CD4-positive, alpha-beta T cell treated with Interferon gamma for 1 hour (primary cell): ENCODE measurements around the gene POU4F1.
"Not testable (repeated sequence)": the region's sequence is repeated elsewhere in the genome, so short reads cannot be mapped to it uniquely, and the experiment has no call there.

Experiments used
- DNase-seq: peaks from one replicate; pipeline ENCODE4 v3.0.0-alpha.2; 2020

The POU4F1 gene, protein sequence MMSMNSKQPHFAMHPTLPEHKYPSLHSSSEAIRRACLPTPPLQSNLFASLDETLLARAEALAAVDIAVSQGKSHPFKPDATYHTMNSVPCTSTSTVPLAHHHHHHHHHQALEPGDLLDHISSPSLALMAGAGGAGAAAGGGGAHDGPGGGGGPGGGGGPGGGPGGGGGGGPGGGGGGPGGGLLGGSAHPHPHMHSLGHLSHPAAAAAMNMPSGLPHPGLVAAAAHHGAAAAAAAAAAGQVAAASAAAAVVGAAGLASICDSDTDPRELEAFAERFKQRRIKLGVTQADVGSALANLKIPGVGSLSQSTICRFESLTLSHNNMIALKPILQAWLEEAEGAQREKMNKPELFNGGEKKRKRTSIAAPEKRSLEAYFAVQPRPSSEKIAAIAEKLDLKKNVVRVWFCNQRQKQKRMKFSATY

DNA sequence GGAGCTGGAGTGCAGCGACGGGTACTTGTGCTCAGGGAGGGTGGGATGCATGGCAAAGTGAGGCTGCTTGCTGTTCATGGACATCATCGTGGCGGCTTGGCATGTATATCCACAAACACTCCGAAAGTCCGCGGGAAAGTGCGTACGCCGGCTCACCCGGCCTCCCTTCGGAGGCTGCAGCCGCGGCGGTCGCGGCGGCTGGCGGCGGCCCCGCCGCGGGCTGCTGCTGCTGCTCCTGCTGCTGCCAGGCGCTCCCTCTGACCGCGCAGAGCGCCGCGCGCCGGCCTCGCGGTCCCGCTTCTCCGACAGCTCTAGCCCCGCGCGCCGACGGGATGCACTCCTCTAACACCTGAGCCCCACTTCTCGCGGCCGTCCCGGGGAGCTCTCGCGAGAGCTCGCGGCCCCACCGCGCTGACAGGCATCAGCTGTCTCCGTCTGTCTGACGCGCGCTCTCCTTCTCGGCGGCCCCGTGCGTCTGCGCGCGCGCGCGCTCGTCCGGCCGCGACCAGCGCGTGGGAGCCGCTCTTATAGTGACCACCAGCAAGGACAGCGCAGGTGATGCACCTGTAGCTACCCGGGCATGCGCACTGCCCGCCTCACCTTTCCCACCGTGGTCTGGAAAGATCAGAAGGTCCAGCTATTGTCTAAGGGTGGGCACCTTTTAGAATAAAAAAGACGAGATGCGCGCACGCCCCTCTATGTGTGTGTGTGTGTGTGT, at the start of gene POU4F1:
Gene POU4F1, minus strand, starts transcription at position 313 of the 718 bp plus-strand sequence. Its CDS starts 226 bp downstream, at position 87.
- peak; percentile 56 for DNase-seq

DNA sequence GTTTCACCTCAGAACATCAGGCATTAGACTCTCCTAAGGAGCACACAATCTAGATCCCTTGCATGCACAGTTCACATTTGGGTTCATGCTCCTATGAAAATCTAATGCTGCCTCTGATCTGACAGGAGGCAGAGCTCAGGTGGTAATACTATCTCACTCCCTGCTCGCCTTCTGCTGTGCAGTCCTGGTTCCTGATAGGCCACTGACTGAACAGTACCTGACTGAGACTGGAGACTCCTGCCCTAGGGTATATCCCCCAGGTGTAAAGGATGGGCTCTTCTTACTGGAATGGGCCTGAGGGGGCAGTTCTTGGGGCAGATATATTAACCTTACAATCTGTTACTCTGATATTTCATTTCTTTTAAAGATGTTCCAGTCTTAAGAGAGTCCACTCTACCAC, 49.3 kb upstream of the POU4F1 start:
- no peak for DNase-seq

DNA sequence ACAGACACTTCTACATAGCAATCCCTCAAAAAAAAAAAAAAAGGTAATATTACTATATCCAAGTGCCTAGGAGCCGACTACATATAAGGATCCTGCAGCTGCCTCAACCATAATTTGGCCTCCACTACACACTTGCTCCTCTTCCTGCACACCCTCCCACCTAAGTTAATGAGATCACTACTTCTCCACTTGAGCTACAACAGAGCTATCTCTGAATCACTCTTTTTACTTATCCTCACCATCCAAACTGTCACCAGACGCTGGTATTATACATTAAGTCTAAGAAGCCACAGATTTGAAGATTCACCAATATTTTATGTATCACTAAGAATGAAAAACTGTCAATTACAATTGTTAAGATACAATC, 47.3 kb upstream of the POU4F1 start:
- no peak for DNase-seq

DNA sequence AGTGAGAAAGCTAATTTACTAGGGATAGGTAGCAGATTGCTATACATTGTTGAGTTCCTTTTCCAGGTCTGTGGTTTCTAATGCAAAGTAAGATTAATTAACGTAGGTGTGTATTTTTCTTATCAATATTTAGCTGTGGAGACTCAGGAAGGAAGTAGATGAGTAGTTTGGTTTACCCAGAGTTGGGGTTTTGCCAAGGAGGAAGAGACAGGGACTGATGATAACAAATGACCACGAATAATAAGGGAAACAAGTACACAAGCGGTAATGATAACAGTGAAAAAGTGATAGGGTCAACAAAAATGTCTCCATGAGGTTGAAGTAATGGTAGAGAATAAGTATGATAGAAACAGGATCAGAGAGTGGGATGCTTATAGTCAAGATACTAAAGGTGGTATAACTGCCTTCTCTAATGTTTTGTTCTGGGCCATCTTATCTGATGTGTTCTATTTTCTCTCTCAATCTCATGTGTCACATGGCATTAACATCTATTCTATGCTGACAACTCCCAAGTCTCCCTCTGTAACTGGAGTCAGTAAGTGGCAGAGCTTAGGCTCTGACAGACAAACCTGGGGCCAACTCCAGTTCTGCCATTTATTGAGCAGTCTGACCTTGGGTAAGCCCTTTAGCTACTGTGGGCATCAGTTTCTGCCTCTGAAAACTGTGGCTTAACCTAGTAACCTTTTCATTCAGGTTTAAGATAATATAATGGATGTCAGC, 46.8 kb upstream of the POU4F1 start:
- no peak for DNase-seq

GRCh38 chr13:78647109-78647678, 43.8 kb upstream of the POU4F1 start:
- not testable (repeated sequence) for DNase-seq

DNA sequence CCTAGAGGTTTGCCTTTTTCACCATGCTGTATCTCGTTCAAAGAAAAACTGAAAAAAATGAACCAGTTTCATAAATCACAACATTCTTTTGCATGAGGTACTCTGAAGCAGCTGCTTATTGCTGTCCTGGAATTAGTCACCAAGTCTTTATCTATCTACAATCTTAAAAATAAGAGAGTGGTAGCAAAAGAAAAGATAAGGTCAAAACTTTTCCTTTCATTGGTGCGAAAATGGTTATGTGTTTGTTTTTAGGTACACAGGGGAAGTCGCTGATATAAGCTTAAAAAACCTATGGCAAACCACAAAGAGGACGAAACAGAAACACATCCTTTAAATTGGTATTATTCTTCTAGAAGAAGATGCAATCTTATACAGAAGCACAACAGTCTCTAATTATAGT, 34.9 kb upstream of the POU4F1 start:
- DNase-seq: no peak

- DNase-seq: no peak
Measured at GRCh38 chr13:78636495-78636894, 33.1 kb upstream of the POU4F1 start.

- no peak for DNase-seq
Measured at GRCh38 chr13:78632996-78633395, 29.6 kb upstream of the POU4F1 start.

DNA sequence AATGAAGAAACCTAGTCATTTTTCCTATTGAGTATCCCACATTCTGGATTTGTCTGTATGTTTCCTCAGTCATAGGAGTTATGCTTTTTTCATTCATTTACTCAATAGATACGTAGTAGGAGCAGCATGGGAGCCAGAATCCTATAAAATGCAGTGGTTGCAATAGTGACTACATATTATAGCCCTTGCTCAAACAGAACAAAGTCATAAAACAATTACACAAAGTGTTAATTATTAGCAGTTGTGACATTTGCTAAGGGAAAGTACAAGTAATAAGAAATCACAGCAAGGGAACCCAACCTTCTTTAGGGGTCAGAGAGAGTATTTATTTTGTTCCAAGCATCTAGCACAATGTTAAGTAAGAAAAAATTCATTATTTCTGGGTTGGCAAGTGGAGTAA, 27.7 kb upstream of the POU4F1 start:
- no peak for DNase-seq

- no peak for DNase-seq
Measured at GRCh38 chr13:78630511-78630910, 27.2 kb upstream of the POU4F1 start.

DNA sequence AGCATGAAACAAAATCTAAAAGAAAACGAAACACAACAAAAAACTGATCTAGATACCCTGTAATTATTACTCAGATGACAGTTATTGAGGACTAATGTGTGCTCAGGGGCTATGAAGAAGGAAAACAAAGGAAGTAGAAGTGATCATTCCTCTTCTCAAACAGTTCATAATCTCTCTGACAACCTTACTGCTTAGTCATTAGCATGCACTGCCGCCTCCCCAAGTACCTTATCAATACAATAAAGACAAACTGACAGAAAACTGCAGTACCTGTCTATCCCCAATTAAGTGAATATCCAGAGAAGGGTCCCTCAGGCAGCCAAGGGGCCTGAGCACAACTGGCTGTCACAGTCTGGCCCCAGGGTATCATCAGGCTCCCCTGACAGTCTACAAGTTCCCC, 22.0 kb upstream of the POU4F1 start:
- DNase-seq: no peak

GRCh38 chr13:78623132-78623531, 19.8 kb upstream of the POU4F1 start:
- DNase-seq: no peak

DNA sequence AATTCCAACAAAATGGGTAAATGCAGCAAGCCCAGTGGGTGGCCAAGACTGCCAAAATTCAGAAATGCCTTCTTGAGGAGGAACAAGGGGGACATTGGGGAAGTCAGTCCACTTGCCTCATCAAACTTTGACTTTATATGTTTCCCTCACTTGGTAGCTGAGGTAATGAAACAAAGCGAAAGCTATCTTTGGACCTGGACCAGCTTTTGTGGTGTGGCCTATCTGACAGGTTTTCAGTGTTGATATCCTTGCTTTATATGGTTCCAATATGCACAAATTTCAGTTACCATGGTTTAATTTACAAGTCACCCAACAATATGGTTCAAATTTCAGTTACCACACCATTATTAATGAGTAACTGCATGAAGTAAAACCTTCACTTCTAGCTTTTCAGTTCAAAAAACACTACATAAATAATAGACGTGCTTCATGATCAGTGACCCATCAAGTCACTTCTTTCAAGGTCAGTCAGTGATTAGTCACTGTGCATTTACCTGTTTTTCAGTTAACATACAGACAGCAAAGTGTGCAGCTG, 17.7 kb upstream of the POU4F1 start:
- no peak for DNase-seq

GRCh38 chr13:78618411-78618810, 15.1 kb upstream of the POU4F1 start:
- DNase-seq: no peak

GRCh38 chr13:78611040-78611439, 7.7 kb upstream of the POU4F1 start:
- no peak for DNase-seq

GRCh38 chr13:78610381-78610883, 7.1 kb upstream of the POU4F1 start:
- DNase-seq: no peak

DNA sequence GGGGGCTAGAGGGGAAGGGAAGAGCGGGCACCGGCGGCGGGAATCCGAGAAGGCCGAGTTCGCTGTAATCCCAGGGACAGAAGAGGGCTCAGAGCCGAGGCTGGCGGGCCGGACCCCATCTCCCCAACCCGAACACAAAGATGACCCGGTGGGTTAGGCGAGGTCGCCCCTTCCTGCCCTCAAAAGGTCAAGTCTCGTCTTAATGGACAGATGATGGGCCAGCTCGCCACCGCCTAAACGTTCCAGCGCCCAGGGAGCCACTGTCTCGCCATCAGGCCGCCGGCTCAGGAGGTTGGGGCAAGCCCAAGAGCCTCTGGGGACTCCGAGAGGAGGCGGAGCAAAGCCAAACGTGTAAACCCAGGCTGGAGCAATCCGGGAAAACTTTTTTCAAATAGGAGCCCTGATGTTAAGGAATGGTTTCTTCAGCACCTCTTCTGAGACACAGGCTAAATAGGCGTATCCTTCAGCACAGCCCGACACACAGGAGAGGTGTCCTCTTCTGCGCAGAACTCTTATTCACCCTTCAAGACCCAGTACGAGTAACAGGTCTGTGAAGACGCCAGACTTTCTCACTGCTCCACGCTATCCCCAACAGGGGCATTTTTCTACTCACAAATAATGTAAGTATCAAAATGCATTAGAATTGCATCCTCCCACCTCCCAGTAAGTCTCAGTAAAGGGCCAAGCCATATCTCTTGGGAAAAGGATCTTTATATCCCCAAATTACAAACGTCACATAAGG, 6.3 kb upstream of the POU4F1 start:
- DNase-seq: no peak

GRCh38 chr13:78608688-78609463, 5.5 kb upstream of the POU4F1 start:
- DNase-seq: no peak

GRCh38 chr13:78608252-78608687, 4.9 kb upstream of the POU4F1 start:
- DNase-seq: no peak

DNA sequence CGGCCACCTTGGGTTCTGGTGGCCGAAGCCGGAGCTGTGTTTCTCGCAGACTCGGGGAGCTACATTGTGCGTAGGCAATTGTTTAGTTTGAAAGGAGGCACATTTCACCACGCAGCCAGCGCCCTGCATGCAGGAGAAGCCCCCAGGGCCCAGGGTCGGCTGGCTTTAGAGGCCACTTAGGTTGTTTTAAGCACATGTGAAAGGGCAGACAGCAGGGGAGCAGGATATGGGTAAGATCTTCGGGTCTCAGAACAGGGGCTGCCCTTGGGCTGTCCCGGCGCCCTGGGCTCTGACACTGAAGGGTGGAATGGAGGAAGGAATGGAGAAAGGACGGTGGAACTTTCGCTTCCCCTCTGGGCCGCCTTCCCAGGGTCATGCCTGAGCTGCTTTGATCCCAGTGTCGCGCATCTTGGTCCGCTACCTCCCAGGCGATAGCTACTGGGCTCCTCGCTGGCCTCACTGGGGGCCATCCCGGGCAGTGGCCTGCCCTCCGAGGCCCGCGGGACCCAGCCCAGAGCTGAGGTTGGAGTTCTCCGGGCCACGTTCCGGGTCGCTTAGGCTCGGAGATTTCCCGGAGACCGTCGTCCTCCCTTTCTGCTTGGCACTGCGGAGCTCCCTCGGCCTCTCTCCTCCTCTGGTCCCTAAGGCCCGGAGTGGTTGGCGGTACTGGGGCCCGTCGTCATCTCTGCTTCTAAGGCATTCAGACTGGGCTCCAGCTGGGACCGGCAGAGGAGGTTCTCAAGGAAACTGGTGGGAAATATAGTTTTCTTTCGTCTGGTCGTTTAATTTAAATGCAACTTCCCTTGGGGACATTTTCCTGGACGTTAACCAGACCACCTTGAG, 4.3 kb upstream of the POU4F1 start:
- DNase-seq: no peak
